H9 (cell line): Measurements from ENCODE around the gene KRT40. TPM values are rescaled to one million over a fixed set of nuclear protein-coding genes. Genes with fewer than 3 reads are reported as not detected.

ENCODE experiments used
- DNase-seq: peaks from one replicate; pipeline ENCODE4 v3.0.0-alpha.2; 2017
- H2AFZ ChIP-seq: one replicate; pipeline ENCODE4 v1.6.1; 2013; ENCODE audit warnings: mild to moderate bottlenecking, low read length, control low read depth, moderate library complexity
- H2AK5ac ChIP-seq: 2 replicates; pipeline ENCODE4 v1.6.1; 2013; ENCODE audit warnings: low read length, control low read depth, mixed read lengths; ENCODE audit not compliant: insufficient read length
- H2BK120ac ChIP-seq: one replicate; pipeline ENCODE4 v1.6.1; 2013; ENCODE audit warnings: low read depth, mild to moderate bottlenecking, low read length, control low read depth, inconsistent platforms; ENCODE audit not compliant: poor library complexity, severe bottlenecking
- H2BK12ac ChIP-seq: 2 replicates; pipeline ENCODE4 v1.6.1; 2013; ENCODE audit warnings: low read length, control low read depth, mixed read lengths, low read depth; ENCODE audit not compliant: insufficient read length
- H2BK15ac ChIP-seq: 2 replicates; pipeline ENCODE4 v1.6.1; 2013; ENCODE audit warnings: low read depth, low read length, control low read depth
- H2BK20ac ChIP-seq: one replicate; pipeline ENCODE4 v1.6.1; 2013; ENCODE audit warnings: low read depth, mild to moderate bottlenecking, low read length, control low read depth, inconsistent platforms; ENCODE audit not compliant: poor library complexity, severe bottlenecking
- H2BK5ac ChIP-seq: 2 replicates; pipeline ENCODE4 v1.6.1; 2013; ENCODE audit warnings: low read length, control low read depth, mixed read lengths; ENCODE audit not compliant: insufficient read length
- H3K14ac ChIP-seq: 2 replicates; pipeline ENCODE4 v1.6.1; 2013; ENCODE audit warnings: low read length, control low read depth; ENCODE audit not compliant: insufficient read depth
- H3K18ac ChIP-seq: 2 replicates; pipeline ENCODE4 v1.6.1; 2013; ENCODE audit warnings: low read depth, mild to moderate bottlenecking, mixed read lengths, low read length, control low read depth; ENCODE audit not compliant: insufficient read length
- H3K23ac ChIP-seq: 2 replicates; pipeline ENCODE4 v1.6.1; 2013; ENCODE audit warnings: low read length, control low read depth, mixed read lengths, low read depth; ENCODE audit not compliant: insufficient read length
- H3K23me2 ChIP-seq: 2 replicates; pipeline ENCODE4 v1.6.1; 2013; ENCODE audit warnings: low read depth, mild to moderate bottlenecking, mixed read lengths, low read length, control low read depth; ENCODE audit not compliant: insufficient read length, poor library complexity, severe bottlenecking
- H3K27ac ChIP-seq: 2 replicates; pipeline ENCODE4 v1.5.1; 2013; ENCODE audit warnings: low read length, control low read depth, mixed read lengths, low read depth; ENCODE audit not compliant: insufficient read length
- H3K27me3 ChIP-seq: 2 replicates; pipeline ENCODE4 v1.6.1; 2013; ENCODE audit warnings: low read length, control low read depth, inconsistent platforms; ENCODE audit not compliant: insufficient read depth
- H3K4ac ChIP-seq: 2 replicates; pipeline ENCODE4 v1.6.1; 2013; ENCODE audit warnings: low read depth, mild to moderate bottlenecking, control low read depth, inconsistent platforms, low read length, moderate library complexity
- H3K4me1 ChIP-seq: 2 replicates; pipeline ENCODE4 v1.6.1; 2013; ENCODE audit warnings: low read length, control low read depth, inconsistent platforms; ENCODE audit not compliant: insufficient read depth
- H3K4me2 ChIP-seq: 2 replicates; pipeline ENCODE4 v1.6.1; 2013; ENCODE audit warnings: low read length, control low read depth, mixed read lengths; ENCODE audit not compliant: insufficient read length, insufficient read depth
- H3K56ac ChIP-seq: 2 replicates; pipeline ENCODE4 v1.6.1; 2013; ENCODE audit warnings: low read depth, mild to moderate bottlenecking, mixed read lengths, low read length, control low read depth; ENCODE audit not compliant: insufficient read length
- H3K79me1 ChIP-seq: 2 replicates; pipeline ENCODE4 v1.6.1; 2013; ENCODE audit warnings: low read depth, mild to moderate bottlenecking, moderate library complexity, low read length, control low read depth, inconsistent platforms; ENCODE audit not compliant: insufficient read depth, poor library complexity, severe bottlenecking
- H3K79me2 ChIP-seq: 2 replicates; pipeline ENCODE4 v1.6.1; 2013; ENCODE audit warnings: low read length, control low read depth, inconsistent platforms; ENCODE audit not compliant: insufficient read depth
- H3K9ac ChIP-seq: 2 replicates; pipeline ENCODE4 v1.6.1; 2013; ENCODE audit warnings: low read length, control low read depth, mixed read lengths; ENCODE audit not compliant: insufficient read length; ENCODE audit errors: extremely low read depth
- H3K9me3 ChIP-seq: one replicate; pipeline ENCODE4 v1.6.1; 2013; ENCODE audit warnings: low read depth, low read length, inconsistent platforms; ENCODE audit not compliant: control insufficient read depth
- H3T11ph ChIP-seq: one replicate; pipeline ENCODE4 v1.6.1; 2013; ENCODE audit warnings: mild to moderate bottlenecking, low read length, control low read depth, inconsistent platforms
- H4K20me1 ChIP-seq: one replicate; pipeline ENCODE4 v1.6.1; 2013; ENCODE audit not compliant: control insufficient read depth, insufficient read length, insufficient read depth
- H4K5ac ChIP-seq: 2 replicates; pipeline ENCODE4 v1.6.1; 2013; ENCODE audit warnings: low read depth, mild to moderate bottlenecking, mixed read lengths, low read length, control low read depth; ENCODE audit not compliant: insufficient read length
- H4K8ac ChIP-seq: replicated peaks from 2 replicates; pipeline ENCODE4 v1.6.1; 2013; ENCODE audit warnings: low read length, control low read depth, mixed read lengths, low read depth; ENCODE audit not compliant: insufficient read length
- H4K91ac ChIP-seq: 2 replicates; pipeline ENCODE4 v1.6.1; 2013; ENCODE audit warnings: low read depth, mild to moderate bottlenecking, moderate library complexity, mixed read lengths, low read length, control low read depth; ENCODE audit not compliant: insufficient read length
- H3K27ac Mint-ChIP-seq, 3 experiments: 2 replicates in 2 of 3; 3 replicates in 1 of 3; pipeline ENCODE4 v1.8.0; 2020 to 2021; ENCODE audit warnings: mixed read lengths in 3 of 3, mild to moderate bottlenecking in 1 of 3, moderate library complexity in 1 of 3
- H3K27me3 Mint-ChIP-seq: 2 replicates; pipeline ENCODE4 v1.8.0; 2021; ENCODE audit warnings: low read depth, mild to moderate bottlenecking, moderate library complexity, mixed read lengths
- H3K36me3 Mint-ChIP-seq, 3 experiments: 2 replicates in 2 of 3; 3 replicates in 1 of 3; pipeline ENCODE4 v1.8.0; 2020 to 2021; ENCODE audit warnings: low read depth in 3 of 3, mixed read lengths in 3 of 3; ENCODE audit not compliant: insufficient read depth in 1 of 3
- H3K4me1 Mint-ChIP-seq, 2 experiments: 2 replicates each; pipeline ENCODE4 v1.8.0; 2020; ENCODE audit warnings: mixed read lengths in 2 of 2
- H3K4me3 Mint-ChIP-seq, 2 experiments: 2 replicates in 1 of 2; 3 replicates in 1 of 2; pipeline ENCODE4 v1.8.0; 2020 to 2021; ENCODE audit warnings: mild to moderate bottlenecking in 2 of 2, mixed read lengths in 2 of 2, moderate library complexity in 1 of 2
- H3K9me3 Mint-ChIP-seq, 2 experiments: 2 replicates in 1 of 2; 3 replicates in 1 of 2; pipeline ENCODE4 v1.8.0; 2020; ENCODE audit warnings: mild to moderate bottlenecking in 2 of 2, mixed read lengths in 2 of 2, moderate library complexity in 1 of 2
- WGBS: extraction: QIAGEN DNeasy Blood & Tissue Kit; methylation state at CpG from one replicate; pipeline ENCODE4 v1.1.7; 2013; ENCODE audit warnings: missing lambda C conversion rate, low lambda C conversion rate, mixed read lengths; ENCODE audit not compliant: insufficient read length; ENCODE audit errors: extremely low coverage; 5-methylcytosine and 5-hydroxymethylcytosine counted together
- total RNA-seq: library from RNA; stranded (reverse); gene quantifications from 2 replicates; pipeline ENCODE4 v1.2.1, GENCODE V29; 2021
- TF ChIP-seq, protein P1 (sequence below): fragments of 200-600 bp; sonication (generic); conservative IDR thresholded peaks from 3 replicates; pipeline ENCODE4 v1.8.0; 2021; ENCODE audit warnings: antibody characterized with exemption, mild to moderate bottlenecking

Gene KRT40
- total RNA-seq, 1 experiment from 2014 or later = not detected

DNA sequence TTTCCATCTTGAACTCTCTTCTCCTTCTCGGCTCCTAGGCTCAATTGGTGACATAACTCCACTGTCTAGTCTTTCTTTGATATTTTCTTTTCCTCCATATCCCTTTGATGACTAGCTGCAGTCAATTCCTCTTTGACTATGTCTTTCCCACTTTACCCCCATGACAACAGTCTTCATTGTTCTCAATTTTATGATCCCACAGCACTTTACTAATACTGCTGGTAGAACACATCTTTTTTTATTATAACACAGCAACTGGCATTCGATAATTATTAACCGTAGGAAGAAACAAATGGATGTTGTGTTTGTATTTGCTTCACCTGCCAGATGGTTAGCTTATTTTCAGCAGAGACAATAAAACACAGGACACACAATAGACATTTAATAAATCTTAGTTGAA lies 8.5 kb upstream of the KRT40 start:
- Mint-ChIP-seq H3K27me3 (no peaks in the 10 kb centered on the region; the same call in 1 of the 2 replicates), H3K36me3 (no peaks in the 10 kb centered on the region; a peak in 1 of 7 replicates), H3K4me1 (peaks cover 0 to 3% of the 10 kb centered on the region in 2 experiments; a peak in 1 of 4 replicates), H3K27ac (no peak overlapping the region), H3K9me3 (no peaks in the 10 kb centered on the region), H3K4me3 (no peak overlapping the region)
- TF ChIP-seq, protein P1, sequence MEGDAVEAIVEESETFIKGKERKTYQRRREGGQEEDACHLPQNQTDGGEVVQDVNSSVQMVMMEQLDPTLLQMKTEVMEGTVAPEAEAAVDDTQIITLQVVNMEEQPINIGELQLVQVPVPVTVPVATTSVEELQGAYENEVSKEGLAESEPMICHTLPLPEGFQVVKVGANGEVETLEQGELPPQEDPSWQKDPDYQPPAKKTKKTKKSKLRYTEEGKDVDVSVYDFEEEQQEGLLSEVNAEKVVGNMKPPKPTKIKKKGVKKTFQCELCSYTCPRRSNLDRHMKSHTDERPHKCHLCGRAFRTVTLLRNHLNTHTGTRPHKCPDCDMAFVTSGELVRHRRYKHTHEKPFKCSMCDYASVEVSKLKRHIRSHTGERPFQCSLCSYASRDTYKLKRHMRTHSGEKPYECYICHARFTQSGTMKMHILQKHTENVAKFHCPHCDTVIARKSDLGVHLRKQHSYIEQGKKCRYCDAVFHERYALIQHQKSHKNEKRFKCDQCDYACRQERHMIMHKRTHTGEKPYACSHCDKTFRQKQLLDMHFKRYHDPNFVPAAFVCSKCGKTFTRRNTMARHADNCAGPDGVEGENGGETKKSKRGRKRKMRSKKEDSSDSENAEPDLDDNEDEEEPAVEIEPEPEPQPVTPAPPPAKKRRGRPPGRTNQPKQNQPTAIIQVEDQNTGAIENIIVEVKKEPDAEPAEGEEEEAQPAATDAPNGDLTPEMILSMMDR = no peak
- no peaks in the 10 kb centered on the region for H3K4me1 ChIP-seq
- no peak overlapping the region for H2BK120ac ChIP-seq
- H2BK15ac ChIP-seq = no peak overlapping the region
- H3K79me1 ChIP-seq = no peaks in the 10 kb centered on the region
- no peak overlapping the region for H3K18ac ChIP-seq
- no peak overlapping the region for H3K56ac ChIP-seq
- H4K5ac ChIP-seq = no peak overlapping the region
- no peak overlapping the region for H2AFZ ChIP-seq
- no CpG with 5 or more reads among the region's 3 CpGs for WGBS
- no peak overlapping the region for H4K8ac ChIP-seq
- H3K27me3 ChIP-seq = no peaks in the 10 kb centered on the region
- H3K27ac ChIP-seq = no peak overlapping the region
- H3K9ac ChIP-seq = no peak overlapping the region
- no peaks in the 10 kb centered on the region for H3K79me2 ChIP-seq
- H3K23ac ChIP-seq = no peak overlapping the region
- H3K4me2 ChIP-seq = no peak overlapping the region
- no peak overlapping the region for H3K4ac ChIP-seq
- H2BK12ac ChIP-seq = no peak overlapping the region
- H4K91ac ChIP-seq = no peak overlapping the region
- H3K9me3 ChIP-seq = no peaks in the 10 kb centered on the region
- H3K14ac ChIP-seq = no peak overlapping the region
- H2AK5ac ChIP-seq = no peak overlapping the region
- H2BK20ac ChIP-seq = no peak overlapping the region
- H3K23me2 ChIP-seq = no peaks in the 10 kb centered on the region
- no peak for DNase-seq
- no peak overlapping the region for H3T11ph ChIP-seq
- H2BK5ac ChIP-seq = no peak overlapping the region
- no peaks in the 10 kb centered on the region for H4K20me1 ChIP-seq
